Astrocyte (in vitro differentiated cells and primary cell): ENCODE results near the gene PCMT1. TPM values are rescaled to one million over a fixed set of nuclear protein-coding genes. Genes with fewer than 3 reads are reported as not detected.
A peak's percentile ranks its signal among the peaks of the same experiment; 100 is the strongest.

ENCODE experiments used
- DNase-seq: peaks from one replicate; pipeline ENCODE4 v3.0.0-alpha.2; 2010; ENCODE audit warnings: low read depth
- FAIRE-seq: peaks from 2 replicates; lab custom pipeline; 2011; peaks lifted over from hg19 to GRCh38; lab: Jason Lieb, UNC
- H2AFZ ChIP-seq: 2 replicates; pipeline ENCODE4 v1.6.0; 2012; ENCODE audit warnings: low read depth, low read length, inconsistent platforms
- H3K27ac ChIP-seq: 2 replicates; pipeline ENCODE4 v1.5.1; 2011; ENCODE audit warnings: low read depth, low read length, inconsistent platforms
- H3K27me3 ChIP-seq: 2 replicates; pipeline ENCODE4 v1.6.0; 2011; ENCODE audit warnings: low read length, inconsistent platforms; ENCODE audit not compliant: insufficient read depth
- H3K36me3 ChIP-seq: 2 replicates; pipeline ENCODE4 v1.5.1; 2011; ENCODE audit warnings: low read length, inconsistent platforms; ENCODE audit not compliant: insufficient read depth
- H3K4me1 ChIP-seq: 2 replicates; pipeline ENCODE4 v1.5.1; 2011; ENCODE audit warnings: low read length, inconsistent platforms; ENCODE audit not compliant: insufficient read depth
- H3K4me2 ChIP-seq: 2 replicates; pipeline ENCODE4 v1.6.0; 2012; ENCODE audit warnings: low read length, inconsistent platforms
- H3K4me3 ChIP-seq: 2 replicates; pipeline ENCODE4 v1.5.1; 2011; ENCODE audit warnings: low read depth, mild to moderate bottlenecking, low read length, inconsistent platforms; ENCODE audit not compliant: insufficient read depth
- H3K79me2 ChIP-seq: 2 replicates; pipeline ENCODE4 v1.6.0; 2012; ENCODE audit warnings: mild to moderate bottlenecking, low read length, inconsistent platforms; ENCODE audit not compliant: insufficient read depth
- H3K9ac ChIP-seq: 2 replicates; pipeline ENCODE4 v1.6.0; 2012; ENCODE audit warnings: mild to moderate bottlenecking, low read length, inconsistent platforms
- H3K9me3 ChIP-seq: 2 replicates; pipeline ENCODE4 v1.5.1; 2012; ENCODE audit warnings: low read depth, mild to moderate bottlenecking, low read length, inconsistent platforms; ENCODE audit not compliant: insufficient read depth
- H4K20me1 ChIP-seq: 2 replicates; pipeline ENCODE4 v1.6.0; 2012; ENCODE audit warnings: low read length, inconsistent platforms; ENCODE audit not compliant: insufficient read depth
- H3K27ac Mint-ChIP-seq: one replicate; pipeline ENCODE4 v1.8.0; 2021; ENCODE audit warnings: mild to moderate bottlenecking, mixed read lengths; ENCODE audit not compliant: unreplicated experiment
- H3K27me3 Mint-ChIP-seq: one replicate; pipeline ENCODE4 v1.8.0; 2021; ENCODE audit warnings: low read depth, mixed read lengths; ENCODE audit not compliant: unreplicated experiment
- H3K36me3 Mint-ChIP-seq: one replicate; pipeline ENCODE4 v1.8.0; 2021; ENCODE audit warnings: low read depth, mixed read lengths; ENCODE audit not compliant: unreplicated experiment
- H3K4me1 Mint-ChIP-seq: one replicate; pipeline ENCODE4 v1.8.0; 2021; ENCODE audit warnings: low read depth, mixed read lengths; ENCODE audit not compliant: unreplicated experiment
- H3K4me3 Mint-ChIP-seq: one replicate; pipeline ENCODE4 v1.8.0; 2021; ENCODE audit warnings: mild to moderate bottlenecking, moderate library complexity, mixed read lengths; ENCODE audit not compliant: unreplicated experiment
- H3K9me3 Mint-ChIP-seq: one replicate; pipeline ENCODE4 v1.8.0; 2021; ENCODE audit warnings: mild to moderate bottlenecking, mixed read lengths; ENCODE audit not compliant: unreplicated experiment
- EZH2 ChIP-seq: IDR thresholded peaks from 2 replicates; pipeline ENCODE4 v1.6.1; 2012; ENCODE audit warnings: mild to moderate bottlenecking, low read length, inconsistent platforms; ENCODE audit not compliant: insufficient read depth
- total RNA-seq: library from RNA; stranded (reverse); gene quantifications from 2 replicates; pipeline ENCODE4 v1.2.1, GENCODE V29; 2021
- TF ChIP-seq, protein P1 (sequence below): IDR thresholded peaks from 2 replicates; pipeline ENCODE4 v1.5.1; 2011; ENCODE audit warnings: low read depth, mild to moderate bottlenecking, inconsistent platforms, low read length, moderate library complexity; ENCODE audit not compliant: insufficient read depth

The PCMT1 gene
- total RNA-seq, 1 donor from 2014 or later, result 127 TPM

DNA sequence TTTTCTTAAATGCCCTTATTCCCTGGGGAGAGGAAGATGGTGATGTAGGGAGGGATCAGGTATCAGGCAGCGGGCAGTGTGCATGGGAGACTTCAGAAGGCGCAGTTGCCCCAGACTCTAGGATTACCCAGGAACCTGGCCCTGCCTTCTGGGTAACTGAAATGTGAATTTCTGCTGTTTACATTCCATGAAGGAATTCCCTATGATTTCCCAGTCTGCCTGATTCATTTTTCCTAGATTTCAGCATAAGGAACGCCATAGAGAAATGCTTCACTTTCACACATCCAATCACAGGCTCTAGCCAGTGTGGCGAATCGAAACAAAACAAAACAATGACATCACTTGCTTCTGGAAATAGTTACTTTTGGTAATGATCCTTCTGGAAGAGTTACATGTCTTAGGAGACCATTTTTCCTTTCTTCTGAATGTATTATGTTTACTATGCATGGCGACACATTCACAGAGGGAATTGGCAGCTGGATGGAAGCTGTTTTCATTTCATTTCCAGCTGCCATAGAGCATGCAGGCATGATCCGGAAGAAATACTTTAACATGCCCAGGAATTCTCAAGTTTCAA, 81.3 kb downstream of the PCMT1 start:
- H3K27ac Mint-ChIP-seq, result no peak overlapping the region

DNA sequence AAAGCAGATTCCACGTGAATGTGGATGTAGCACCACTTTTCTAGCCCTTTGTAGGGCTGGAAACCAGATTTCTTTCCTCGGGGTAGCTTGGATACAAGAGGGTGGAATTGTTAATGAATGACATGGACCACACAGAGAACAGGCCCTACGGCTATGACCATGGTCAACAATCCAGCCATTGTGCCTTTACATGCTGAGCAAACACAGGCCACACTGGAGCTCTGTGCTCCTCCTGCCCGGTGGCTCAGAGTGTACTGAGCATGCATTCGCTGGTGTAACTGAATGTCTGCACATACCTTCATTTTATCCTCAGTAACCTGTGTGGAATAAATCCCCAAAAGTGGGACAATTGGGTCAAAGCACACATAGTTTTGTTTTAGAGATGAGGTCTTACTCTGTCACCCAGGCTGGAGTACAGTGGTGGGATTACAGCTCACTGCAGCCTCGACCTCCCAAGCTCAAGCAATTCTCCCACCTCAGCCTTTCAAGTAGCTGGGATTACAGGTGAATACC, 81.8 kb downstream of the PCMT1 start:
- no peak overlapping the region for H3K4me3 Mint-ChIP-seq

More for the DNA sequence above, 81.3 kb downstream of the PCMT1 start:
- TF ChIP-seq, protein P1, sequence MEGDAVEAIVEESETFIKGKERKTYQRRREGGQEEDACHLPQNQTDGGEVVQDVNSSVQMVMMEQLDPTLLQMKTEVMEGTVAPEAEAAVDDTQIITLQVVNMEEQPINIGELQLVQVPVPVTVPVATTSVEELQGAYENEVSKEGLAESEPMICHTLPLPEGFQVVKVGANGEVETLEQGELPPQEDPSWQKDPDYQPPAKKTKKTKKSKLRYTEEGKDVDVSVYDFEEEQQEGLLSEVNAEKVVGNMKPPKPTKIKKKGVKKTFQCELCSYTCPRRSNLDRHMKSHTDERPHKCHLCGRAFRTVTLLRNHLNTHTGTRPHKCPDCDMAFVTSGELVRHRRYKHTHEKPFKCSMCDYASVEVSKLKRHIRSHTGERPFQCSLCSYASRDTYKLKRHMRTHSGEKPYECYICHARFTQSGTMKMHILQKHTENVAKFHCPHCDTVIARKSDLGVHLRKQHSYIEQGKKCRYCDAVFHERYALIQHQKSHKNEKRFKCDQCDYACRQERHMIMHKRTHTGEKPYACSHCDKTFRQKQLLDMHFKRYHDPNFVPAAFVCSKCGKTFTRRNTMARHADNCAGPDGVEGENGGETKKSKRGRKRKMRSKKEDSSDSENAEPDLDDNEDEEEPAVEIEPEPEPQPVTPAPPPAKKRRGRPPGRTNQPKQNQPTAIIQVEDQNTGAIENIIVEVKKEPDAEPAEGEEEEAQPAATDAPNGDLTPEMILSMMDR, result no peak
- TF ChIP-seq EZH2, result no peak
- Histone ChIP-seq H3K4me2 (peak overlapping the region; percentile 42), H3K9me3 (no peaks in the 10 kb centered on the region), H3K4me3 (no peak overlapping the region), H3K4me1 (no peaks in the 10 kb centered on the region), H2AFZ (no peak overlapping the region), H3K27ac (no peak overlapping the region), H3K36me3 (no peaks in the 10 kb centered on the region), H3K79me2 (no peaks in the 10 kb centered on the region), H3K27me3 (no peaks in the 10 kb centered on the region), H4K20me1 (peaks cover 6% of the 10 kb centered on the region), H3K9ac (peak overlapping the region; percentile 6)
- H3K27me3 Mint-ChIP-seq, result no peaks in the 10 kb centered on the region
- DNase-seq, result peak; percentile 55
- H3K9me3 Mint-ChIP-seq, result no peaks in the 10 kb centered on the region
- FAIRE-seq, result peak; percentile 9
- H3K36me3 Mint-ChIP-seq, result no peaks in the 10 kb centered on the region
- peaks cover 3% of the 10 kb centered on the region for H3K4me1 Mint-ChIP-seq
- no peak overlapping the region for H3K4me3 Mint-ChIP-seq

More for the DNA sequence above, 81.8 kb downstream of the PCMT1 start:
- Histone ChIP-seq H3K9me3 (no peaks in the 10 kb centered on the region), H3K27ac (no peak overlapping the region), H3K27me3 (no peaks in the 10 kb centered on the region), H3K4me2 (peak overlapping the region; percentile 42), H3K79me2 (no peaks in the 10 kb centered on the region), H3K4me1 (no peaks in the 10 kb centered on the region), H3K4me3 (no peak overlapping the region), H4K20me1 (peaks cover 6% of the 10 kb centered on the region), H3K36me3 (no peaks in the 10 kb centered on the region), H3K9ac (peak overlapping the region; percentile 6), H2AFZ (no peak overlapping the region)
- Mint-ChIP-seq H3K27ac (no peak overlapping the region), H3K36me3 (no peaks in the 10 kb centered on the region), H3K4me1 (peaks cover 3% of the 10 kb centered on the region), H3K27me3 (no peaks in the 10 kb centered on the region), H3K9me3 (no peaks in the 10 kb centered on the region)
- no peak for FAIRE-seq
- DNase-seq, result no peak
- TF ChIP-seq EZH2, result no peak
- TF ChIP-seq, protein P1, result no peak
